NCI-H2029 treated with DMSO at 0.1 percent for 48 hours (cell line): ENCODE data around the gene GLIS1.

Source experiments
- DNase-seq: peaks from one replicate; lab custom pipeline; 2025; lab: John Stamatoyannopoulos, UW

Gene GLIS1

GRCh38 chr1:53616511-53616910 is 122.5 kb downstream of the GLIS1 start:
- DNase-seq = no peak

GRCh38 chr1:53615101-53615500 is 123.9 kb downstream of the GLIS1 start:
- DNase-seq = no peak

- no peak for DNase-seq
These were observed 124.5 kb downstream of the GLIS1 start for GRCh38 chr1:53614231-53615021.

GRCh38 chr1:53608676-53609075 is 130.3 kb downstream of the GLIS1 start:
- DNase-seq = no peak

- no peak for DNase-seq
These were observed 130.9 kb downstream of the GLIS1 start for GRCh38 chr1:53608071-53608470.

GRCh38 chr1:53606651-53607051 is 132.3 kb downstream of the GLIS1 start:
- no peak for DNase-seq

- DNase-seq = no peak
These were observed 132.8 kb downstream of the GLIS1 start for GRCh38 chr1:53606197-53606596.

- no peak for DNase-seq
These were observed 133.8 kb downstream of the GLIS1 start for GRCh38 chr1:53605181-53605580.

- DNase-seq = no peak
These were observed 134.6 kb downstream of the GLIS1 start for GRCh38 chr1:53604291-53604919.

- DNase-seq = no peak
These were observed 135.5 kb downstream of the GLIS1 start for GRCh38 chr1:53603431-53603830.

GRCh38 chr1:53601867-53602775 is 136.8 kb downstream of the GLIS1 start:
- no peak for DNase-seq

GRCh38 chr1:53601031-53601745 is 137.8 kb downstream of the GLIS1 start:
- DNase-seq = no peak

- no peak for DNase-seq
These were observed 138.4 kb downstream of the GLIS1 start for GRCh38 chr1:53600561-53600960.

GRCh38 chr1:53600001-53600400 is 139.0 kb downstream of the GLIS1 start:
- no peak for DNase-seq

- no peak for DNase-seq
These were observed 139.5 kb downstream of the GLIS1 start for GRCh38 chr1:53599481-53599880.

- no peak for DNase-seq
These were observed 140.0 kb downstream of the GLIS1 start for GRCh38 chr1:53598966-53599365.

- no peak for DNase-seq
These were observed 143.1 kb downstream of the GLIS1 start for GRCh38 chr1:53595906-53596305.

- no peak for DNase-seq
These were observed 144.4 kb downstream of the GLIS1 start for GRCh38 chr1:53594391-53595180.

- DNase-seq = no peak
These were observed 145.1 kb downstream of the GLIS1 start for GRCh38 chr1:53593758-53594380.

GRCh38 chr1:53592985-53593757 is 145.8 kb downstream of the GLIS1 start:
- DNase-seq = no peak
